ENCODE data around the gene OXER1.

OXER1 gene

DNA sequence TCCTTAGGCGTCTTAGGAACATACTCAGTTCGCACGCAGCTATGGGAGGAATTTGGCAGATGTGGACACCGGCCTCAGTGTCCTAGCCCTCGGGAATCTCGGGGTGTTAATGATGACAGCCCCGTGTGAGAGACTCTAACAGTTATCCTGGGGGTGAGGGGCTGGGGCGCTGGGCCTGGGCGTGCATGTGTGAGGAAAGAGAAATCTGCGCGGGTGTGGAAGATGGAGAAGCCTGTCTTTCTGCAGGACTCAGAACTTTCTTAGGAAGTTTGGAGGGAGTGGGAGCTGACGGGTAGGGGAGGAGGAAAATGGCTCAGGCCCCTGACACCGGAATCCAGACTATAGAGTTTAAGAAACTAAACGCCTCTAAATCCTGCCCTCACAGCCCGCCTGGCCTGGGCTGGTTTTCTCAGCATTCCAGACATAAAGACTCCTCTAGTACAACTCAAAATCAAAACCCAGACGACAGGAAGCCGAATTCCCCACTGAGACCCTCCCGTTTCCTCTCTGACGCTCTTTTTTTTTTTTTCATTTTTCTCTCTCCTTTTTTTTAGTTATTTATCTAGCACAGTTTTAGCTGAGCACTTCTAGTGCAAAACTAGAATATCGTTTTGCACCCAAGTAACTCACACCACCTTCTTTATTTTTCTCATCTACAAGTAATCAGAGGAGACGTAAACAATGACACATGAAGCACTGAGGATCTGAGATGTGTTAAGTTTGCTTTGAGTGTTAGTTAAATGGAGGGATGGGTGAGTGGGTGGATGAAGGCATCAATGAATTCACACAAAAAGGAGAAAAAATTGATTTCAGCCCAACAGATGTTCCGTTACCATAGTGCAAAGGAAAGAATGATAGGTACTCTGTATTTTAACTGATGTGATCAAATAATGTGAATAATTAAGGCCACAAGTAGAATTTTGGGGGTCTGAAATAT lies 29.7 kb upstream of the OXER1 start:
- DNase-seq (ENCODE audit: low read depth) = no peak

DNA sequence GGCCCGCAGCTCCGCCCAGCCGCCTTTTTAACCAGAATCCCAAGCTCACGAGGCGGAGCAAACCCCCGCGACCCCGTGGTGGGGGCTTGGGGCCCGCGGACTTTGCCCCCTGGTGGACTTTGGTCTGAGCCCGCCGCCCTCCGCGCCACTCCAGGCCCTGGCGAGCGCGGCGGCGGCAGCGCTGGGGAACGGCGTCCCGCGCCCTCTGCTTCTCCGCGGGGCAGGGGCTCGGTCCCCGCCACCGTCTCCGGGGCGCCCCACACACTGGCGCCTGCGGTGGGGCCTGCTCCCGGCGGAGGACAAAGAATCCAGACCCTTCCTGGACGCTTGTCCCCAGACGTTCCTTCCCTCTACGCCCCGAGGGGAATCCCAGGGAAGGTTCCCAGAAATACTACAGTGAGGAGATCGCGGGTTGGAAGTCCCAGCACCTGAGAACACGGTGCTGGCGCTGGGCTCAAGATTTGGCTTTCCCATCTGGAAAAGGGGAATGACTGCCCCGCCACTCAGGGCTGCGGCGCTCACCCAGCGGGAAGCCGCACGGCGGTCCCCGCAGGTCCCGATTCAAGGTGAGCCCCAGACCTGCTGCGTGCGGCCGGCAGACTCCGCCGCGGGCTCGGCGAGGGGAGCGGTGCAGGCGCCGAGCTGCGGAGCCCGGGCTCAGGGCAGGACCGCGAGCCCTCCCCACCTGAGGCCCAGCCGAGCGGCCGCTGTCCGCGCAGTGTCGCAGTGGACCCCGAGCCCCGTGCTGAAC lies 28.8 kb upstream of the OXER1 start, which contains the start of gene HAAO:
Gene HAAO, minus strand, starts transcription at position 1 of the 751 bp plus-strand sequence. CDS start 47 bp downstream, outside the sequence.
- DNase-seq (ENCODE audit: low read depth) = no peak

DNA sequence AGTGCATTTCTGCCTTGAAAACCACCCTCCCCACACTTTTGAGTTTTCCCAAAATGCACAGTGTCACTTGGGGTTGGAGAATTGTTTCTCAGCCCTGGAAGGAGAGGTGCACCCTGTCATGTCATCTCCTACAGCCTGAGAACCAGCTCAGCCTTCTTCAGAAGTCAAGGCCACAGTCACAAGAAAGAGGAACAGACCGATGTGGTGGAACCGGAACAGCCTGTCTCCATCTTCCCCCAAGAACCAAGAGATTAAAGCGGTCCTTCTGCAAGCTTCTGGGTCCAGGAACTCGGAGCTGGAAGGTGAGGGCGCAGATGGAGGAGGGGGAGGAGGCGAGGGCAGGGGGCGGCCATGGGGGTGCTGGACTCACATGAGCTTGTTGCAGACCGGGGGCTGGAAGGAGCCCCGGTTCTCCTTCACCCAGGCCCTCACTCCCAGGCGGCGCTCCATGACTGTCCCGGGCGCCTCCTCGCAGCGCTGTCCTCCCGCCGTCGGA lies 28.2 kb upstream of the OXER1 start:
- no peak for DNase-seq (ENCODE audit: low read depth)

DNA sequence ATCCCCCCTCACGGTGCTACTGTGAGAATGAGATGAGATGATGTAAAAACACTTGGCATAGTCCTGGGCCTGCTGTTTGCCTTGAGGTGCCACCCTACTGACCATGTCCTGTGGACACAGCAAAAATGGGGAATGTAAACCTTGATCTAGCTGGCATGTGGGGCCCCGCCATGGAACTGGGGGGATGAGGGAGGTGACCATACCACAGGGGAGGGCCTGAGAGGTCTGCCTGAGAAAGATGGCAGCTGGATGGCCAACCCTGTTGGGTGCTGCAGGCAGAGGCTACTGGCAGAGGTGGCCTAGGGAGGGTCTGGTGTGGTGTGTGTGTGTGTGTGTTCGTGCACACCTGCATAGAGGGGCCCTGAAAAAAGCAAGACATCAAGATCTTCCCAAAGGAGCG lies 27.7 kb upstream of the OXER1 start:
- no peak for DNase-seq (ENCODE audit: low read depth)

DNA sequence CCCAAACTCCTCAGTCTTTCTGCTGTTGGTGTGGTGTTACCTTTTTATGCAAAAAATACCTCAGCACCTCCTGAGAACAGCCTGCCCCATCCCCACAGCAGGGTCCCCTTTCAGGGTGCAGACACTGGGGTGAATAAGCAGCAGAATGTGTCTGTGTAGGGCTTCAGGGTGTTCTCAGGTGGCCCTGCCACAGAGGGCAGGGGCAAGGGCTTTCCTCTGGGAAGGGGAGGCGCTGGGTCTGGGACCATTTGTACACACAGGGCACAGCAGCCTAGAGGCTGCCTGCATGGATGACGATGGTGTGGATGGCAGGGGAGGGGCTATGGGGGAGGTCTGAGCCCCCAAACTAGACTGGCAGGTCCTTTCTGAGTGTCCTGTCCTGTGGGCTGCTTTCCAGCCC lies 25.8 kb upstream of the OXER1 start:
- DNase-seq (ENCODE audit: low read depth) = no peak

DNA sequence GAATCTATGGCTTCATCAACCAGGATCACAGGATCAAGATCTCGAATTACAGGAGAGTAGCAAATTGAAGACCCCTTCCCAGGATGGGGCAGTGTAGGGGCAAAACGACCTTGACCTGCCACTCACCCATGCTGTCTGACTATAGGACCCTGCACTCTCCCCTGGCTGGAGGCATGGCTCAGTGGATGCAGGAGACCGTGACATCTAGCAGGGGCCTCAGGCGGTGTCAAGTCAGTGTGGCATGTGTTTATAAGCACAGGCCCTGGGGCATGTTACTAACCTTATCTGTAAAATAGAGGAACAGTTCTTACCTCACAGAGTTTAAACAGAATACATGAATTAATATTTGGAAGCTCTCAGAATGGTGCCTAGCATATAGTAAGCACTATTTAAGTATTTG lies 24.9 kb upstream of the OXER1 start:
- DNase-seq (ENCODE audit: low read depth) = no peak

DNA sequence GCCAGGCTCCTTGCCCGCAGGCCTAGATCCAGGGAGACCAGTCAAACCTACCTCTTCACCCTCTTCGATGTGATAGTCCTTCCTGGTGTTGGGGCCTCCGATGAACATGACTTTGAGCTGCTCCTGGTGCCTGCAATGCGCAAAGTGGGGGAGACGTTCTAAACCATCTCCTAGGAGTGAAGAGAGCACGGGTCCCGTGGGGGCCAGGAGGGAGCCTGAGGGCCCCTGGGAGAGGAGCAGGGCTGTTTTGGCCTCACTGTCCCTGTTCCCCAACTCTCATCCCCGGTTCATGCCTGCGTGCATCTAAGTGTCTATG lies 24.5 kb upstream of the OXER1 start:
- DNase-seq (ENCODE audit: low read depth) = no peak

DNA sequence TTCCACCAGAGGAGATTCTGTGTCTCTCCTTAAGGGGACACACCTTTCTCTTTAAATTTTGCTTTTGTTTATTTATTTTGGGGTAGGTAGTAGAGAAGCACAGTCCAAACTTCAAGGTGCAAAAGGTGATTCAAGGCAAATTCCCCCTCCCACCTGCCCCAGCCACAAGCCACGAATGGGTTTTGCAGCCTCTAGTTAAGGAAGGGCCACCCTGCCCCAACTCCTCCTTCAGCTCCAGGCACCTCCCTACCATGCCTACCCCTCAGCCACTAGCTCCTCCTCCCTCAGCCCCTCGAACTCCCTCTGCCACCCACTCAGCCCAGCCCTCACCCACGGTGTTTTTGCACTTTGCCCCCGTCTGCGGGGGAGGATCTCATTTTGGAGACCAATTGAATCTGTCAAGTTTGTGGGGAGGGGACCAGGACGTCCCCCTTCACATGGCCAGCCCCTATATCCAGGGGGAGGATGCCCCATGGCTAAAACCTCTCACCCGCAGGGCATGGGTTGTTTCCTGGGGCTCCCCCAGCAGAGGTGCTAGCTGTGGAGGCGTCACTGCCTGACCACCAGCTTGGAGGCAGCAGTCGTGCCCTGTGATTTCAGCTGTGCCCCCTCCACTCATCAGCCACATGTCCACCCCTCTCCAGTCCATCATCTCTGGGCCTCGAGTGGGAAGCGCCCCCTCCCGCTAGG lies 24.0 kb upstream of the OXER1 start:
- no peak for DNase-seq (ENCODE audit: low read depth)

DNA sequence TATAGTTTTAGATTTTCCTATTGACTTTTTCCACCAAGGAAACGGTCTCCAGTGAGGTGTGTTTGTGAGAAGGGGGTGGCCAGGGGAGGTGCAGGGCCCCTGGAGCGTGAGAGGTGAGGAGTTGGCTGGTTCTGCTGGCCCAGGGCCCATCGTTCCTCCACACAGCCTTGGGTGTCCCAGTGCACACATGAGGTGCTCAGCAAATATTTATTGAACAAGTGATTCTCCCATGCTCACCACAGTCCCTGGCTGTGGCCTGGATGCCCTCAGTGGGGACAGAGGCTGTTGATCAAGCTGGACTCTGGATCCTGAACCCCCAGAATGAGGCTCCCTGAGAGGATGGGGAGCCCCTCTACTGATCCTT lies 23.5 kb upstream of the OXER1 start:
- DNase-seq (ENCODE audit: low read depth) = no peak

DNA sequence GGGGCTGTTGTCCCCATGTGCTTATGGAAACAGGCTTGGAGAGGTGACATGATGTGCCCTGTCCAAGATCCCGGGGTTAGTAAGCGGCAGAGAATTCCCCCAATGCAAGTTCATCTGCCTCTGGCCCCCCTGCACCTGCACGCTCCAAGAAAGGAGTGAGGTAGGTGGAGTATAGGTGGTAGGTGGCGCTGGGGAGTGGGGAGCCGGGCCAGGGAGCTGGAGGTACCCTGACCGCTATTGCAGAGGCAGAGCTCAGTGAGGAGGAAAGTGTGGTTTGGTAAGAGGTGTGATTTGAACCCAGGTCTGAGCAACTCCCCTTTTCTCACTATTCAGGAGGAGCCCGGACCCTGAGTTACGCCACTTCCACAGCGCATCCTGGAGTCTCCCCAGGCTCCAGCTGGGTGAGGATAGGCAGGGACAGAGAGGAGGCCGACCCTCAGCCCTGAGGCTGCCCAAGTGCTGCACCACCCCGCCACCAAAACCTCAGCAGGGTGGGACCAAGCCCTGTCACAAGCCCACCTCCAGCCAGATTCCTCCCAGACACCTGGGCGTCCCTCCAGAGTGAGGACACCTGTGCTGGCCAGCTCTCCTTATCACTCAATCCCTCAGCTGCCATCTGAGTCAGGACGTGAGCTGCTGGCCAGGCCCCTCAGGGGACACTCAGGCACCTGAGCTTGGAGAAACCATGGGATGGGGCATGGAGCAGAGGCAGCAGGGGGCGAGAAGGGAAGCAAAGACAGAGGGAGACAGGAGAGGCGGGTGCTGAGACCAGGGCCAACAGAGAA lies 22.8 kb upstream of the OXER1 start:
- no peak for DNase-seq (ENCODE audit: low read depth)

DNA sequence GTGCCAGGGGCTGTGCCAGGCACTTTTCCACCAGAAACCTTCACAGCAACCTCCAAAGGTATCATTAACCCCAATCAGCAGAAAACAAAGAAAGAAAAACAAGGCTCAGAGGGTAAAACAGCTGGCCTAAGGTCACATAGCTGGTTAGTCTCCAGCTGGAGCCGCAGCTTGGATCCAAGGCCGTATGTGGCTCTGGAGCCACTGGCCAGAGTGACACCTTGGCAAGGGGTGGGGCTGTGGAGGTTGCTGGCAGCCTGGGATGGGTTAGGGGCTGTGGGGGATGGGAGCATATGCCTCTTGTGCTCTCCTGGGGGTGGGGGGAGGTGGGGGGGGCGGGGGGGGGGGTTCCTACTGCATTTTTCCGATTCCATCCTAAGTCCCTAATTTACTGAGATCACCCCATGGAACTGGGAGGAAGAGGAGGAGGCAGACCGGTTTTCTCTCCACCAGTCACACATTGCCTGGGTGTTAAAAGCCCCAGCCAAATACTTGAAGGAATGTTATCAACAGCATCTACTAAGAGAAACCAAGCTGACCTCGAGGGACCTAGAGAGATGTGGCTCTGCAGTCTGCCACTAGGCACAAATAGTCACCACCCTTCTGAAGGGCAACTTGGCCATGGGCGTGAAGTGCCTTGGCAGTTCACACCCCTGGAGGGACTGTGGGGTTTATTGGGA lies 20.4 kb upstream of the OXER1 start:
- DNase-seq (ENCODE audit: low read depth) = no peak

DNA sequence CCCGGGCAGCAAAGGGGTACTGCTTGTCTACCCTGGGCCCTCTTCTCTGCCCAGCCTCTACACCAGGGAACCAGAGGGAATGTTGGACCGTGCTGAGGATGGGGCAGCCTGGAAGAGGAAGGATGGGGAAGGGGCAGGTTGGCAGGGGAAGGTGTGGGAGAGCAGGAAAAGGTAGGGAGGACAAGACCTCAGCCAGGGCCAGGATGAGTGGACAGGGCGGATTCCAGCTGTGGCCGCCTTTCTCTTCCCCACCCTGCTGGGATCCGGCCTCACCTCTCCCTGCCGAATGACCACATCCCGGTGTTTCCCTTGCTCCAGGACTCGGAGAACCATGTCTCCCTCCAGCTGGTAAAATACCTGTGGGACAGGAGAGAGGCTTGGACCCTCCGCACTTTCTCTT lies 19.6 kb upstream of the OXER1 start:
- DNase-seq (ENCODE audit: low read depth) = no peak

DNA sequence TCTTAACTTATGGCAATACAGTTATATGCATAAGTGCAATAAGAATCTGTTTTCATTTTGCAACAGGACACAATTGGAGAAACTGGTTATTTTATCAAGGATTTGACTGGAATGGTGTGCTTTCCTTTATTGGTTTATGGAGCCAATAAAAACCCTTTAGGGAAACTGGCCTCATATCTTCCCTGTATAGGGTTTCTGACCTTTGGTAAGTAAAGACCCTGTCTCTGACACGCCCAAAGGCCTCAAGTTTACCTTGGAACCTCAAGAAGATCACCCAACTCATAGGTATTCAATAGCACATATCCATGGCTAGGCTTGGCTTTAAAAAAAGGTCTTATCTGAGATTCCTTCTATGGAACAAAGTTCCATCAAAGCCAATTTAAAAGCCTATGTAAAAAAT lies 17.2 kb upstream of the OXER1 start:
- DNase-seq (ENCODE audit: low read depth) = no peak

DNA sequence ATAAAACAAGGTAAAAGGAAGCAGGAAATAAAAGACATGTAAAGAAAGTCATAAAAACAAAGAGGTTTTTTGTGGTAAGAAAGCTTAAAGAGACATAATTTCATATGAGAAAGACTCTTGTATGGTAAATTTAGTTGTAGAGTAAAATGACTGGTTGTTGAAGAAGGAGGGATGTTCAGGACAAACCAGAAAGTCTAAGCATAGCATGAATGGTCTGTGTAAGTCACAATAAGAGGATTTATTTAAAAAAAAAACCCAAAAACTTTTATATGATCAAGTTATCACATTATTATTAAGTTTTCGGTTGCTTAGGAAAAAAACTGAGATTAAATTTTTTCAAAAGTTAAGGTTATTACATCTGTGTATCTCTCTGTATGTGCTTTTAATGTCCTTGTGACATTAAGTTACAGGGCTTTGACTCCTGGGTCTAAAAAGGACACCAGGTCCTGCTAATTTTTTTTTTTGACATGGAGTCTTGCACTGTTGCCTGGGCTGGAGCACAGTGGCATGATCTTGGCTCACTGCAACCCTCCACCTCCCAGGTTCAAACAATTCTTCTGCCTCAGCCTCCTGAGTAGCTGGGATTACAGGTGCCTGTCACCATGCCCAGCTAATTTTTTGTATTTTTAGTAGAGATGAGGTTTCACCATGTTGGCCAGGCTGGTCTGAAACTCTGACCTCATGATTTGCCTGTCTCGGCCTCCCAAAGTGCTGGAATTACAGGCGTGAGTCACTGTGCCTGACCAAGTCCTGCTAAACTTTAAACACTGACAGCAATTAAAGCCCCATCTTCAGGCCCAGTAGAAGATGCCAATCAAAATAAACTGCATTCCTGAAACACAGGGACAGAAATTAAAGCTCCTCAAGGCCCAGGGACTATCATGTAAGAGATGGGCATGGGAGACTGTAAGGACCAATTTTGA lies 14.2 kb upstream of the OXER1 start:
- no peak for DNase-seq (ENCODE audit: low read depth)

DNA sequence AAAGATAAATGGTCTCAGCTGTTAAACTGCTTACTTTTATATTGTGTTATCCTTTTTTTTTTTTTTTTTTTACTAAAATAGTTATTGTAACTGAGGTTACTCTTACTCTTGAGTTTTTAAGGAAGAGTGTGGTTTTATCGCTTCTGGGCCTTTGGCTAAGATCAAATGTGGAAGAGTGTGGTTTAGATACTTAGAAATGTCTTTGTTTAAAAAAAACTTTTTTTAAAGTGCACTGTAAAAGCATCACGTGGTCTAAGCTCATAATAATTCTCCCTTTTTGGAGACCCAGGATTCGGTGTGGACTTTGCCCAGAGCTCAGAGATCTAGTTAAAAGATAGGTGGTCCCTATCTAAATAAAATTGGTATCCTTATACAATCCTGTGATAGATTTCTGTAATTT lies 11.9 kb upstream of the OXER1 start:
- no peak for DNase-seq (ENCODE audit: low read depth)

DNA sequence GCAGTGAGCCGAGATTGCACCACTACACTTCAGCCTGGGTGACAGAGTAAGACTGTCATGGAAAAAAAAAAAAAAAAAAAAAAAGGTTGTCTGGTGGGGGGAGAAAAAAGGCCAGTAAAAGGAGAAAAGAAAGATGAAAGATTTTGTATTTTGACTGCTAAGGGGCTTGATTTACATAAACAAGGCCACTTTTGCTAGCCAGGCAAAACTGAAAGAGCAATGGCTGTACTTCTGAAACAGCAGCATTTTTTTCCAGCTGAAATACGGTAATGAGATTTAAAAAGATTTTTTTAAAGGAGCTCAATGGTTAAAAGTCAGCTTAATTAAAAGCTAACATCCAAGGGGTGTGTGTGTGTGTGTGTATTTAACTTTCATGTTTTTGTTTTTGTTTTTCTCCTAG lies 11.3 kb upstream of the OXER1 start:
- DNase-seq (ENCODE audit: low read depth) = no peak

DNA sequence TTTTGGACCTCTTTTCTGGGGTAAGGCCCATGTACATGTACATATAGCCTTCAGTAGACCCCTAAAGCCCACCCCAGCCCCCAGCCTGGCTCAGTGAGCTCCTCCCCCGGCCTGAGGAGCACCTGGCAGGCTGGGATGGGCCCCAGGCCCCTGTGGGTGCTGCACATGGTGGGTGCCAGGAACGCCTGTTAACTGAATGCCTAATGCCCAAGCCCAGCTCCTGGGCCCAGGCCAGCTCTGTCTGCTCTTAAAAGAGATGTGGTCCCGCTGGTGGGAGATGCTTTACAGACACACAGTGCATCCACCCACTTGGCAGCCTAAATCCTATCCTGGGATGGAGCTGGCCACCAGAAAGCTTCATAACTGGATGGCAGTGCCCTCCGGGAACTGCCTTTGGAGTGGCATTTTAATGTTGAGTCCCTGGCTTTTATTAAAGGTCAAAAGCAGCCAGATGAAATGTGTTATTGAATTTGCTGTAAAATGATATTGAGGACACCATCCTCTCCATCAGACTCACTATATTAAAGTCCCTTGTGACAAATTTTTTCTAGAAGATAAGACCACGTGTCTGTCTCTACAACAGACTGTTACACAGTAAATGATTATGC lies 7.7 kb upstream of the OXER1 start:
- no peak for DNase-seq (ENCODE audit: low read depth)

DNA sequence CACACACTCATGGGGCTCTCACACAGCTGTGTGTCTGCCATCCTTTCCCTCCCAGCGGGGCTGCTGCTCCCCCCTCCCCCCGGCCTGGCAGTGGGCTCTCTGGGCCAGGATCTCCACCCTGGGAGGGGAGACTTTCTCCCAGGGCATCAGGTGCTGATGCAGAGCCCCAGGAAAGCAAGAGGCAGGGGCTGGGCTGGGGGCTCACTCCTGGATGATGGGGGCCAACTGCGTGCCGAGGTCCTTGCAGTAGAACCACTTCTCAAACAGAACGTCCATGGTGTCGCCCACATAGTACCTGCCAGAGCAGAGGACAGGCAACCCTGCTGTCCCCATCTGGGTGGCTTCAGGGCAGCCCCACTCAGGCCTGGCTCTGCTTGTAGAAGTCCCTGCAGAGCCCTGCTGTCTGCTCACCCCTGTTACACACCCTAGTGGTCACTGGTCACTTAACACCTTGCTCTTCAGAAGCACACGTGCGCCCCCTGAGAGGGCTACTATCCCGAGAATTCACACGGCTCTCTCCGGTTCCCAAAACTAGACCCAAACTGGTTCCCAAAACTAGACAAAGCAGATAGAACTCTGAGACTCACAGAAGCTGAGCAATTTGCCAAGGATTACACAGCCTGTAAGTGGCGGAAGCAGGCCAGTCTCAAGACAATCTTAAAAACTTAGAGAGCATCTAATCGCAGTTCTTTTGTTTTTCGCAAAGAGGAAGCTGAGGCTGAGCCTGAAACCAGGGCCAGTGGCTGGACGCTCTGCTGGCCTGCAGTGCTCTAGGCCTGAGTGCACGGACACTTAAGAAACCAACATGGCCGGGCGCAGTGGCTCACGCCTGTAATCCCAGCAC lies 6.6 kb upstream of the OXER1 start:
- no peak for DNase-seq (ENCODE audit: low read depth)

Data from stimulated activated CD8-positive, alpha-beta memory T cell treated with anti-CD3 and anti-CD28 coated beads, Interleukin-15, amount 100 ng/mL, for 1 hour (primary cell).